ENCODE results near the gene ATP8B4. TPM values are rescaled to one million over a fixed set of nuclear protein-coding genes. Genes with fewer than 3 reads are reported as not detected.
A peak's percentile ranks its signal among the peaks of the same experiment; 100 is the strongest.
"Not testable (repeated sequence)": the region's sequence is repeated elsewhere in the genome, so short reads cannot be mapped to it uniquely, and the experiment has no call there.

Gene ATP8B4
- total RNA-seq, 1 experiment from 2014 or later: 0.36 TPM

DNA sequence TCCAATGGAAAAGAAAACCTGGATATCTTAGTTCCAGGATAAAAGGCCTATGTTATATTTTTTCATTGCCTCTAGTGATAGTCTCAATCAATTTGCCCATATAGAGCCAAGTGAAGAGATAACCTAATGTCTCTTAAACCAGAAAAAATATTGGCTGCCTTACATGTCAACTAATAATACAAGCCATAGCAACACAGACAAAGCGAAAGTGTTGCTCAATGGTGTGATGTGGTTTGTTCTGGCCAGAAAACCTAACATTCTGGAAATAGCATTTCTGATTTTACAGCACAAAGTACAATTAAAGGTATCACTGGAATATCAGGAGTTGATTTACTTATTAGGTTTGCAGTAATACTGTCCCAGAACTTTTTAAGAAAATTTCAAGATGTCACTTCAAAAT is 101.5 kb downstream of the ATP8B4 start:
- no peak for DNase-seq (ENCODE audit: low read depth)

GRCh38 chr15:50016951-50017350 is 102.1 kb downstream of the ATP8B4 start:
- DNase-seq (ENCODE audit: low read depth): no peak

DNA sequence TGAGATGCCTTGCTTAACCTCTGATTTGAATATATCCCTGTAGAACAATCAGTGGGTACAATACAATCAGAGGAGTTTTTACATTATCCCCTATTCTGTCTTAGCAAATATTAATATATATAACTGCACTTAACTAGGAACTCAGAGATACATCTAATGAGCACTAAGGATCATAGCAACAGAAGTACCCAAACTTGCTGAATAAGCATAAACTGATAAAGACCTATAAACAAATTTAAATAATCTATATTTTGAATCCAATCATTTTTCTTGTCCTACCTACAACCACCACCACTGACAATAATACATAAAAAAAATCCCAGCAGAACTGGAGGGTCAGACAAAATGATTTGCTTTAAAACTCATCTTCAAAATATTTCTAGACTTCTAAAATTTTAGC is 106.2 kb downstream of the ATP8B4 start:
- DNase-seq (ENCODE audit: low read depth): no peak

DNA sequence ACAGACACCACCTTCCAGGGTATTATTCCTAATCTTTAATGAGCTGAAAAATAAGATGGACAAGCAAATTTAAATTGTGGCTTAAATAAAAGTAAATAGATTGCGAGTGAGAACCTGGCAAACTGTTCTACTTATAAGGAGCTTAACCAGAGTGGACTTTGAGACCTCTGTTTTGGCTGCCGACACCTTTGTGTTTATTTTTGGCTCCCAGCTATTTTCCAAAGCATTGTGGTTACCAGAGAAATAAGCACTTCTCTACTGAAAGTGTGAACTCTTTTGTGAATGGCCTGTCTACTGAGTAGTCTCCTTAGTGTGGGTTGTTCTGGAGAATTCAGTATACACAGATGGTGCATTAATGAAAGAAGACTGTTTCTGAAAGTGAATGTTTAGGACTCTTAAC is 109.4 kb downstream of the ATP8B4 start:
- no peak for DNase-seq (ENCODE audit: low read depth)

- peak; percentile 89 for DNase-seq (ENCODE audit: low read depth)
These were observed 115.2 kb downstream of the ATP8B4 start for GRCh38 chr15:50003786-50004334.

DNA sequence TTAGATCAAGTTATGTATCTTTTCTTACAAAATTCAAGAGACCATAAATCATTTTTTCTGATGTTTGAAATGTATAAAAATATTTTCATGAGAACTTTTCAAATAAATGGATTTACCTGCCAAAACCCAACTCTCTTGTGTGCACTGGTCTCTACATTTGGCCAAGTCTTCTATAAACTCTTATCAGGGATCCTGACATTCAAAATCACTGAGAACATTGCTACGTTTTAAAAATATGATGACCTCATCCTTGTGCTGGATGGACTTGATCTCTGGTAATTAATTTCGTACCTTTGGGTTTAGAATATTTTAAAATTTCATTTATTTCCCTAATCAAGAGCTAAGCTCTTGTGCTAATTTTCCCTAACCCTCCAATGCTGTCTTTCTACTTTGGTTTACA is 127.4 kb downstream of the ATP8B4 start:
- no peak for DNase-seq (ENCODE audit: low read depth)

- no peak for DNase-seq (ENCODE audit: low read depth)
These were observed 128.0 kb downstream of the ATP8B4 start for GRCh38 chr15:49990835-49991545.

DNA sequence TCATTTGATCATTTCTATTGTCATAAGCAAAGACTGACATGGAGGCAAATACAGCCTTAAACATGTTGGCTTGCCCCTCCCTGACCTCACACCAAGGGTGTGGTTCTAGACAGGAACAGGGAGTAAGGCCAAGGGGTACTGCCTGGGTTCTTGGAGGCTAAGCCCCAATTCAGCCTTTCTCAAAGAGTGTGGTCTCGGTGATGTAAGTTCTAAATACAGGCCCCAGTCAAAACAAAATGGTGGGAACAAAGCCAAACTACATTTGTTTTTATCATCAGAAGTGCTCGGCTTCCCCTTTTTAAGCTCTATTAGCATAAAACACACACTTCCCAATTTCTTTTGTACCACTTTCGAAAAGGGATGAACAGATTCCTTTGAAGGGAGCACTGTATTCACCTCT is 129.5 kb downstream of the ATP8B4 start:
- no peak for DNase-seq (ENCODE audit: low read depth)

GRCh38 chr15:49988766-49989165 is 130.3 kb downstream of the ATP8B4 start:
- DNase-seq (ENCODE audit: low read depth): no peak

DNA sequence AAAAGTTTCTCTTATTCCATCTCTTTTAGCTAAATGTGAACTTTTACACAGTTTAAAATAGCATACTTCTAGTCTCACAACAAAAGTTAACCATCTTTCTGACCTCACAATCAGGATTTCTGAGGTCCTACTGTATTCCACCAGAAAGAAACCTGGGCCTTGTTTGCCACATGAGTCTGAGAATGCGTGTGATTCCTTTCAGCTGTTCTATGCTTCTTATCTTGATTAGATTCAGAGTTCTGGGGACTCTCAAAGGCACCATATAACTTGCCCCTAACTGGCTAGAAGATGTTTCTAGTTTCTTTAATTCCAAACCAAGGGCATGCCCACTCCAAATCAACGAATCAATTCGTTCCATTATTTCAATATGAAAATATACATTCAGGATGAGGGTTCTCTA is 131.1 kb downstream of the ATP8B4 start:
- DNase-seq (ENCODE audit: low read depth): no peak

GRCh38 chr15:49987198-49987785 is 131.7 kb downstream of the ATP8B4 start:
- peak; percentile 12 for DNase-seq (ENCODE audit: low read depth)

DNA sequence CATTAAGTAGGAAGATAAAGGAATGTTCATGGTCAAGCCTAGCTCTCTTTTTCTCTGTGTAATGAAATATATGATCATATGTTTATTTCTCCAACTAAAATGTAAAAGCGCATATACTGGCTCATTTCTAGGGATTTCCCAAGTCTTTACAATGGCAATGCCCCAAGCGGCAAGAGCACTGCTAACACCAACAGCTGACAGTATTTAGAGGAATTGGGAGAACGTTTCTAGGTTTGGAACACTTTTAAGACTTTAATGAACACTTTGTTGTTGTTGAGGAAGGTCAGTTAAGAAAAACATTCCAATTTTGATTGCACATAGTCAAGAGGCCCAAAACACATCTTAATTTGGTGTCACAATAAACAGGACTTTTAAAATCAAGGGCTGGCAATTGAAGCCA is 132.7 kb downstream of the ATP8B4 start:
- no peak for DNase-seq (ENCODE audit: low read depth)

DNA sequence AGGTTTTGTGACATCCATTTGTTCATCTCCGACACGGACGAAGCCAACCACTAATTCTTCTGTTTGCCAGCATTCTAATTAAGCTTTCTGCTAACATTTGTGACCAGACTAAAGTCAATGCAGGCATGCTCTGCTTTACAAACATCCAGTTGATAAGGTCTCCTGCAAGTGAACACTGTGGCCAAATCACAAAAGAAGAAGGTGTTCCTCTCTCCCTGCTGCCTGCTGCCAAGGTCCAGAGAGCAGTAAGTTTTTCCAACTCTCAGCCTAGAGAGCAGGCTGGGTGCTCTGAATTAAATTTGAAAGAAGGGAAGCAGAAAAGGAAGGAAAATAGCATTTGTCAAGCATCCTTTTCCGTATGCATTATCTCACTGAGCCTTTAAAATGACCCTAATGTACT is 133.6 kb downstream of the ATP8B4 start:
- DNase-seq (ENCODE audit: low read depth): no peak

DNA sequence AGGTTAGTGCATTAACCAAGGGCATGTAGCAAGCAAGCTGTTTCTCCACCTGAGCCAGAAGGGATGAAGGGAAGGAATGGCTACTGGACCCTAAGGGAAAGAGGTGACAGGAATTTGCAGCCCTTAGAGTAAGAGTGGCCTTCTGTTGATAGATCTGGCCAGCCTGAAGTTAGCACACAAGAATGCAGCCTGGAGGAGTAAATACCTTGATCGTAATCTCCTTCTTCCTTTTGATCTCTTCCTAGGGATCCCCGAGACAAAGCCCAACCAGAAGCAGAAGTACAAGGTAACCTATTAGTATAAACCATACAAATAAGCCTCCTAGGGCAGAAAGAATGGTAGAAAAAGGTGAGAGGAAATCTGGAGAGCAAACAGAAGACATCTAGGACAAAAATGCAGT is 134.6 kb downstream of the ATP8B4 start:
- no peak for DNase-seq (ENCODE audit: low read depth)

DNA sequence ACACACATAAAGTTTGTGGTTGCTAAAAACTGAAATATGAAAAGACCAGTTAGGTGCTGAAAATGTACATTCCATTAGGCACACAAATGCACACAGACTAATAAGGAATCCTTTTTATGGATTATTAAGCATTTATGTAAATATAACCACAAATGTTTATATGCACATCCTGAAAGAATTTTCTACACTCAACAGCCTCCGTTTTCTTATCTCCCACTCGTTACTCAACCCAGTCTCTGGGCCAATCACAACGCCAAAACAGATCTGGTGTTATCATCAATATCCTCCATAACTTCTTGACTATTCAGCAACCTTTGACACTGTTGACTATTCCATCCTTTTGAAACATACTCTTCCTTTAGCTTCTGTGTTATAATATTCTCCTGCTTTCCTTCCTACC is 136.4 kb downstream of the ATP8B4 start:
- no peak for DNase-seq (ENCODE audit: low read depth)

DNA sequence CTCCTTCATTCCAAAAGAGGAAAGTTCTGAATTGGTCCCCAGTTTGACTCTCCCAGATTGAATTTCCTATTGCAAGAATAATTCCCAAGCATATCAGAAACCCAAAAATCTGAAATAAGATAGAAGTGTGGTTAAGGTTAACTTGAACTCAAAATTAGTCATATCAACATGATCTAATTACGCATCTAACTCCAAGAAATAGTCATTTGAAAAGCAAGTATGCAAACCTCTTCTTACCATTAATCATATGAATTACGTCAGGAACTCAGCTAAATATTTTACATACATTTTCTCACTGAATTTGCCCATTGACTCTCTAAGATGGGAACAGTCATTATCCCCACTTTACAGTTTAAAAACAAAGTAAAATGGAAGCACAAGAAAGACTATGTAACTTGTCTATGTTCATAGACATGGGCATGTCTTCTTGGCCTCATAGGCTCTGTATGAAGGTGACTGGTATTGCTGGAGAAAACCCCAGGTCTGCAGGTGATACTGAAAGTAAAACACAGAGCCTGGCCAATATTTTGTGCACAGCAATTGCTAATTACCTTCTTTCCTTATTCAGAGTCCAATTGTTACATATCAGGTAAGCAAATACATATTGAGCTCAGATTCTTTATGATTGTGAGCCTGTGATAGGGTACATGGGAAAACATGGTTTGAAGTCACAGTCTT is 139.2 kb downstream of the ATP8B4 start:
- no peak for DNase-seq (ENCODE audit: low read depth)

DNA sequence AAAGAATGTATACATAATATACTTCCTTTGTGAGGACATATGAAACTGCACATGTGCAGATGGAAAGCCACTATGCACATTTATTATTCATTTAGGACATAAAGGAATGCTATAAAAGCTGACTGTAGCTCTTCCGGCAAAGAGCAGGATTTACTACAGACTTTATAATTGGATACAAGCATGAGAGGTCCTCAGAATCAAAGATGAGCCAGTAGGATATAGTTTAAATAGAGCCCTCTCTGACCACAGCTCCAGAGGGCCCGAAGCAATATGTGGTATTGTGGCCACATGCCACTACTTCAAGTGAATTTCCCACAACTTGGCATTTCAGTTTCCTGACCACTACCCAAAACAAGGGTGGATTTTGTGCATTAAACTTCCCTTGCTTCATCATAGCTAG is 140.9 kb downstream of the ATP8B4 start:
- DNase-seq (ENCODE audit: low read depth): peak; percentile 61

GRCh38 chr15:49977306-49977705 is 141.7 kb downstream of the ATP8B4 start:
- no peak for DNase-seq (ENCODE audit: low read depth)

DNA sequence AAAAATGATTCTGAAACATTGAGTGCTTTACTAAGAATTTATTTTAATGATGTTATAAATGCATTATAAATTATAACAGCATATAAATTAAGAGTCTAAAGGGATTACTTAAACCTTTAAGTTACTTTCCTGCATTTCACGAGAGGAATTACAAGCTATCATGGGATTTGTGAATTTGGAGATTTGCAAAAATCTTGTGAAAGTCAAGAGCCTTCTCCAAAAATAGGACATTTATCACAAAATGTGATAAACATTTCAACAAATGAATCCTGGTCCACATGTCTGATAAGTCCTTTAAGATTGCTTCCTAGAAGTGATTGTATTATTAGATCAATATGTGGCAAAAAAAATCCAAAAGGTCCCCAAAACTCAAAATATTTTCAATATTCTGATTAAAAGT is 154.5 kb downstream of the ATP8B4 start:
- DNase-seq (ENCODE audit: low read depth): no peak

- DNase-seq (ENCODE audit: low read depth): no peak
These were observed 155.0 kb downstream of the ATP8B4 start for GRCh38 chr15:49964061-49964460.

GRCh38 chr15:49963033-49963772 is 155.8 kb downstream of the ATP8B4 start:
- not testable (repeated sequence) for DNase-seq (ENCODE audit: low read depth)

- no peak for DNase-seq (ENCODE audit: low read depth)
These were observed 156.9 kb downstream of the ATP8B4 start for GRCh38 chr15:49962044-49962602.
